Dendritic cell treated with granulocyte-macrophage colony-stimulating factor and Interleukin-4, amounts not matched to agents 40 ng/mL and 50 ng/mL, for 4 days (primary cell): ENCODE data around the gene CCDC167.

Source experiments
- H3K27ac Mint-ChIP-seq: one replicate; pipeline ENCODE4 v1.8.0; 2022; ENCODE audit warnings: mild to moderate bottlenecking, mixed read lengths
- H3K27me3 Mint-ChIP-seq: one replicate; pipeline ENCODE4 v1.8.0; 2022; ENCODE audit warnings: mild to moderate bottlenecking, mixed read lengths
- H3K36me3 Mint-ChIP-seq: one replicate; pipeline ENCODE4 v1.8.0; 2022; ENCODE audit warnings: low read depth, mixed read lengths
- H3K4me1 Mint-ChIP-seq: one replicate; pipeline ENCODE4 v1.8.0; 2022; ENCODE audit warnings: low read depth, mixed read lengths
- H3K4me3 Mint-ChIP-seq: one replicate; pipeline ENCODE4 v1.8.0; 2022; ENCODE audit warnings: mild to moderate bottlenecking, moderate library complexity, mixed read lengths
- H3K9me3 Mint-ChIP-seq: one replicate; pipeline ENCODE4 v1.8.0; 2022; ENCODE audit warnings: mixed read lengths
- intact Hi-C: fragments of 100-400 bp; cut with micrococcal nuclease; formaldehyde crosslinking; loops from one replicate; pipeline ENCODE4 v1.15.0; 2022

CCDC167 gene

DNA sequence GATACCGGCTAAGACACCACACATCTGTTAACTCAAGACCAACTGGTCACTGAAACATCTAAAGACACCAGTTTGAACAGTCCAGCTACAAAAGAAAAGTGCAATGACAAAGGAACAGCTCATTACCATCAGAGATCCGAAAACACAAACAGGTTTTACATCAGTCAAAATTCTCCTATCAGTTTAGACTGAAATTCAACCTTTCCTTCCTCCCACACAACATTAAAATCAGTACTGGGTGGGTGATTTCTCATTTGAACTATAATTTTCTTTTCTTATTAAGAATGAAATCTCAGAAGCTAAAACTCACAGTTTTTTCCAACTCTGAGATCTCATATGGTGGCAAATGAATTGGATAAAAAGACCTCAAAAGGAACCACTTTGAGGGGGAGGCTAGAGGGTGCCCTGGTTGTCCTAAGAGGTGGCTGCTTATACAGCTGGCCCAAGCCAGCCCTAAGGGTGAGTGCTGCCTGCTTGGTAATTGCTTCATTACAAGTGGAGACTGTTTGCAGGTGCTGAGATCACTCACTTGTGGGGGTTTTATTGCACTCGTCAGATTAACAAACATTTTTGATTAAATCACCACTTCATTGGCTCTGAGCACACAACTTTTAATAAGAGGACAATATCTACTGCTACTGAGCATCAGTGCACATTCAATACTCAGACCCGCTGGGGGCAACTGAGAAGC, 4.3 kb downstream of the CCDC167 start:
- Mint-ChIP-seq H3K4me3 (no peak overlapping the region), H3K27ac (no peak overlapping the region), H3K9me3 (no peaks in the 10 kb centered on the region), H3K27me3 (no peaks in the 10 kb centered on the region), H3K36me3 (peaks cover 9% of the 10 kb centered on the region), H3K4me1 (peaks cover 17% of the 10 kb centered on the region)
- intact Hi-C loops, result no loop called here

DNA sequence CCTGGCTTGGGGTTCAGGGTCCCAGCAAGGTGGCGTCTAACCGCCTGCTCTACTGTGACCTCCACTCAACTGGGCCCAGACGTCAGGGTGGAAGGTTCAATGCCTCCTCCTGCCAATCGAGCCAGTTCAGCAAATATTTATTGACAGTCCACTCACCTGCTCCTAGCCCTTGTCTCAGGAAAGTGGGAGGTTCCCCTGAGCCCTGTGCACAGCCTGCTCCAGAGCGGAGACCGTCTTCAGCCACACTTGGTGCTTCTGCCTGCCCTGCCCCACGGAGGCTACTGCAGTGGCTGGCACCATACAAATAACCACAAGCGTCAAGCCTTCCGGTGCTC, 6.1 kb downstream of the CCDC167 start:
- Mint-ChIP-seq H3K27ac (no peak overlapping the region), H3K4me1 (no peaks in the 10 kb centered on the region), H3K4me3 (no peak overlapping the region), H3K9me3 (no peaks in the 10 kb centered on the region), H3K36me3 (peaks cover 7% of the 10 kb centered on the region), H3K27me3 (no peaks in the 10 kb centered on the region)
- intact Hi-C loops, result no loop called here

GRCh38 chr6:37492991-37493660, 6.6 kb downstream of the CCDC167 start:
- Mint-ChIP-seq H3K4me3 (no peak overlapping the region), H3K27ac (no peak overlapping the region), H3K9me3 (no peaks in the 10 kb centered on the region), H3K27me3 (no peaks in the 10 kb centered on the region), H3K4me1 (no peaks in the 10 kb centered on the region), H3K36me3 (peaks cover 12% of the 10 kb centered on the region)
- intact Hi-C loops, result no loop called here

- H3K27me3 Mint-ChIP-seq, result no peaks in the 10 kb centered on the region
- peaks cover 16% of the 10 kb centered on the region for H3K36me3 Mint-ChIP-seq
- H3K4me3 Mint-ChIP-seq, result no peak overlapping the region
- no peaks in the 10 kb centered on the region for H3K9me3 Mint-ChIP-seq
- no peaks in the 10 kb centered on the region for H3K4me1 Mint-ChIP-seq
- no peak overlapping the region for H3K27ac Mint-ChIP-seq
- intact Hi-C loops, result no loop called here
Measured at GRCh38 chr6:37492236-37492972, 7.3 kb downstream of the CCDC167 start.

DNA sequence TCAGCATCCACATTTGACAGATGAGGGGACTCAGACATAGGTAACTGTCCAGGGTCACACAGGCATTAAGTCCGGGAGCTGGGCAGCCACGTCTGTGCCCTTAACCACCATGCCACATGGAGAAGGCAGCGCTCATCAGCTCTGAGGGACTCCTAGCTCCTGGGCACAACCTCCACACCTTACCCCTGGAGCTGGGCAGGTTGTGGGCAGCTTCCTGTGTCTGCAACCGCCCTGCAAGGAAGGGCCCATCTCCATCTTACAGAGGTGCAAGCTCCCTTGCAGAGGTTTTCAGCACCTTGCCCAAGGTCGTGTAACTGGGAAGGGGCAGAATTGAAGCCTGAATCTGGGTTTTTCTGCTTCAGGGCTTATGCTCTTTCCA, 7.9 kb downstream of the CCDC167 start:
- H3K4me3 Mint-ChIP-seq, result no peak overlapping the region
- H3K4me1 Mint-ChIP-seq, result no peaks in the 10 kb centered on the region
- intact Hi-C loops, result no loop called here
- no peaks in the 10 kb centered on the region for H3K27me3 Mint-ChIP-seq
- H3K9me3 Mint-ChIP-seq, result no peaks in the 10 kb centered on the region
- peaks cover 18% of the 10 kb centered on the region for H3K36me3 Mint-ChIP-seq
- no peak overlapping the region for H3K27ac Mint-ChIP-seq

- H3K27ac Mint-ChIP-seq, result no peak overlapping the region
- peaks cover 23% of the 10 kb centered on the region for H3K36me3 Mint-ChIP-seq
- H3K4me3 Mint-ChIP-seq, result no peak overlapping the region
- no peaks in the 10 kb centered on the region for H3K9me3 Mint-ChIP-seq
- intact Hi-C loops, result no loop called here
- H3K4me1 Mint-ChIP-seq, result no peaks in the 10 kb centered on the region
- H3K27me3 Mint-ChIP-seq, result no peaks in the 10 kb centered on the region
Measured at GRCh38 chr6:37491171-37491829, 8.4 kb downstream of the CCDC167 start.

- intact Hi-C loops, result no loop called here
- Mint-ChIP-seq H3K9me3 (no peaks in the 10 kb centered on the region), H3K36me3 (peaks cover 27% of the 10 kb centered on the region), H3K27ac (no peak overlapping the region), H3K4me1 (no peaks in the 10 kb centered on the region), H3K4me3 (no peak overlapping the region), H3K27me3 (no peaks in the 10 kb centered on the region)
Measured at GRCh38 chr6:37490536-37491170, 9.0 kb downstream of the CCDC167 start.

GRCh38 chr6:37489697-37490336, 9.9 kb downstream of the CCDC167 start:
- H3K27ac Mint-ChIP-seq, result no peak overlapping the region
- H3K9me3 Mint-ChIP-seq, result no peaks in the 10 kb centered on the region
- no peak overlapping the region for H3K4me3 Mint-ChIP-seq
- no peaks in the 10 kb centered on the region for H3K4me1 Mint-ChIP-seq
- H3K27me3 Mint-ChIP-seq, result no peaks in the 10 kb centered on the region
- intact Hi-C loops, result loop anchor here (10.0 kb wide), 1 partner anchor 1005 kb away; no protein-coding TSS in a partner anchor
- peaks cover 27% of the 10 kb centered on the region for H3K36me3 Mint-ChIP-seq

DNA sequence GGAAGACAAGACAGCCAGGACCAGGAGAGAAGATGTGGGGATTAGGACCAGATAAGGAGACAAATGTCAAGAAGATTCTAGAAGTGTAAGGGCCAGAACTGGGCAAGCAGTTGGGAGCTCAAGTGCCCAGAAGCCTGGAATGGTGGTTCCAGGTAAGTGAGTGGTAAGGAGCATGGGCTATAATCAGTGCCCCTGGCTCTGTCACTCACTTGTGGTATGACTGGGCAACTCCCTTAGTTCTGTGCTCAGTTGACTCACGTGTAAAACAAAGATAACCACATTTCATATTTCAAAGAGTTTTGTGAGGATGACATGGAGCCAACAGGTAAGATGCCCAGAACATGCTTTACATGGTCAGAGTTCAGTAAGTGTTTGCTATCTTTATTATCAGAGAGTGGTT, 11.2 kb downstream of the CCDC167 start:
- no peaks in the 10 kb centered on the region for H3K27me3 Mint-ChIP-seq
- H3K36me3 Mint-ChIP-seq, result peaks cover 31% of the 10 kb centered on the region
- H3K27ac Mint-ChIP-seq, result no peak overlapping the region
- H3K9me3 Mint-ChIP-seq, result no peaks in the 10 kb centered on the region
- no peak overlapping the region for H3K4me3 Mint-ChIP-seq
- no peaks in the 10 kb centered on the region for H3K4me1 Mint-ChIP-seq
- intact Hi-C loops, result loop anchor here (10.0 kb wide), 1 partner anchor 1006 kb away; no protein-coding TSS in a partner anchor

GRCh38 chr6:37487591-37488380, 11.9 kb downstream of the CCDC167 start:
- no peak overlapping the region for H3K27ac Mint-ChIP-seq
- no peak overlapping the region for H3K4me3 Mint-ChIP-seq
- intact Hi-C loops, result loop anchor here (10.0 kb wide), 1 partner anchor 1007 kb away; no protein-coding TSS in a partner anchor
- H3K36me3 Mint-ChIP-seq, result peaks cover 38% of the 10 kb centered on the region
- H3K9me3 Mint-ChIP-seq, result no peaks in the 10 kb centered on the region
- no peaks in the 10 kb centered on the region for H3K4me1 Mint-ChIP-seq
- no peaks in the 10 kb centered on the region for H3K27me3 Mint-ChIP-seq

DNA sequence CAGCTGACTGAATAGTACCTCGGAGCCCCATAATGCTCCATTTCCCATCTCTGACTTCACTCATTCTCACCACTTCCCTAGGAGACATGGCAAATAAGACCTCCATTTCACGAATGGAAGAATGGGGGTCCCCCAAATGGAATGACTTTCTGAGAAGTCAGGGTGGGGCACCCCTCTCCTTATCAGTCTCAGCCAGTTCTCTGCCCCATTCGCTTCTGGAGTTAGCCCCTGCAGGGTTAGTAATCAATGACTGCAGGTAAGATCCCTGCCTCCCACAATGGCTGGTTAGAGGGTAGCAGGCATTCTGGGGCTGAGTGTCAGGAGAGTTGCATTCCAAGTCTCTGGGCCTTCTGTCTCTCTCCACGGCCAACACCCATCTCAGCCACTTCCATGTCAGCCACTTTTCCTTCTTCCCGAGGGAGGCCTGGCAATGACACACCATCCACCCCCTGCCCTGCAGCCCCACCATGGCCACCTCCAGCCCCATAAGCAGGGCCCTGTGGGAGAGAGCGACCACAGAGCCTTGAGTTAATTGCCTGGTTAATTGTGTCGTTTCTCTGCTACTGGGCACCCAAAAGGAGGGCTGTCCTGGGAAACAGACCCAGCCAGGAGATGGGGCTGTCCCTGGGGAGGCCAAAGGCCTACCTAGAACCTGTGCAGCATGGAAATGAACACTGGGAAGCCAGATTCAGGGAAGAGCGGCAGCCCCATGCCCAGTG, 13.4 kb downstream of the CCDC167 start:
- Mint-ChIP-seq H3K36me3 (peaks cover 53% of the 10 kb centered on the region), H3K27me3 (no peaks in the 10 kb centered on the region), H3K4me1 (no peaks in the 10 kb centered on the region), H3K4me3 (no peak overlapping the region), H3K9me3 (no peaks in the 10 kb centered on the region), H3K27ac (no peak overlapping the region)
- intact Hi-C loops, result loop anchor here (10.0 kb wide), 1 partner anchor 1009 kb away; no protein-coding TSS in a partner anchor

DNA sequence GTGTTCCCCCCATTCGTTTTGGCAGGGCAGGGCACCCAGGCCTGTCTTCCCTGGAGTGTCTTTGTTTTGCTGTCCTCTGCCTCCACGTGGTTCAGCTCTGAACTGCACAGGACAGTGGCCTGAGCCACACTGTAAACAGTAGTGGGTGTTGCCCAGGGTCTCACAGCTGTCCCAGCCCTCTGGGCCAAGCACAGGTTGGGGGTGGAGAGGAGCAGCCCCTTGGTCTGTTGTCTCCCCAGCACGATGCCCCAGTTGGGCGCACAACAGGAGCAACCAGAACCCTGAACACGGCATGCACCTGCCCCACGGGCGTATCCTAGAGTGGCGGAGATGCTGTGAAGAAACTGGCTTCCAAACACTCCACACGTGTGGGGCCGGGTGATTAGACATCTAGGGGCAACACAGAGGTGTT, 14.4 kb downstream of the CCDC167 start:
- peaks cover 63% of the 10 kb centered on the region for H3K36me3 Mint-ChIP-seq
- no peaks in the 10 kb centered on the region for H3K4me1 Mint-ChIP-seq
- H3K27ac Mint-ChIP-seq, result no peak overlapping the region
- no peaks in the 10 kb centered on the region for H3K27me3 Mint-ChIP-seq
- intact Hi-C loops, result loop anchor here (10.0 kb wide), 1 partner anchor 1010 kb away; no protein-coding TSS in a partner anchor
- no peak overlapping the region for H3K4me3 Mint-ChIP-seq
- no peaks in the 10 kb centered on the region for H3K9me3 Mint-ChIP-seq
